NT2/D1 (cell line): ENCODE measurements around the gene ZFP37.

ENCODE experiments used
- YY1 ChIP-seq: IDR thresholded peaks from 2 replicates; pipeline ENCODE4 v1.6.1; 2011; ENCODE audit not compliant: insufficient read length, insufficient read depth
- ZNF274 ChIP-seq: IDR thresholded peaks from 2 replicates; pipeline ENCODE4 v1.6.1; 2011; ENCODE audit warnings: mild to moderate bottlenecking, low read depth, low read length

DNA sequence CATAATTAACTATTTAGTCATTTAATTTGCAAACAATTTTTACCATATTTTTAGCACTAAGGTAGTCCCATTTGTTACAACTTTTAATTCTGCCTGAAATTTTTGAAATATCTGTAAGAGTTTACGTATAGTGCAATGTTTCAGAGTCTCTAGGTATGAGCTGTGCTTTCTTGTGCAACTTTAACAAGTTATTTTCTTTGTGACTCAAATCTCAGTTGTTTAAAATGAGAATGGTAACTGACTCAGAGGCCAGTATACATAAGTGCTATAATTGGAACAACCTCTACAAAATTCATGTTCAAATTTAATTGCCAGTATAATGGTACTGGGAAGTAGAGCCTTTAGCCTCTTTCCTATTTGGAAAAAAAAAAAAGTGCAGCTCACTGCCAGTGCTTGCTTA is 30.3 kb downstream of the ZFP37 start:
- TF ChIP-seq YY1 (no peak), ZNF274 (no peak)
